Activated CD4-positive, alpha-beta T cell treated with anti-CD3 and anti-CD28 coated beads, Interleukin-2, amount 10 ng/mL, durations not matched to agents 24 days and 14 days (primary cell): Measurements from ENCODE around the gene B3GNT9. TPM values are rescaled to one million over a fixed set of nuclear protein-coding genes. Genes with fewer than 3 reads are reported as not detected.
"Not testable (repeated sequence)": the region's sequence is repeated elsewhere in the genome, so short reads cannot be mapped to it uniquely, and the experiment has no call there.

Experiments
- DNase-seq: peaks from one replicate; pipeline ENCODE4 v3.0.0; 2022
- H3K27ac Mint-ChIP-seq: one replicate; pipeline ENCODE4 v1.8.0; 2022; ENCODE audit warnings: mild to moderate bottlenecking, mixed read lengths
- H3K27me3 Mint-ChIP-seq: one replicate; pipeline ENCODE4 v1.8.0; 2022; ENCODE audit warnings: mixed read lengths
- H3K36me3 Mint-ChIP-seq: one replicate; pipeline ENCODE4 v1.8.0; 2022; ENCODE audit warnings: low read depth, mild to moderate bottlenecking, mixed read lengths
- H3K4me1 Mint-ChIP-seq: one replicate; pipeline ENCODE4 v1.8.0; 2021; ENCODE audit warnings: mixed read lengths
- H3K4me3 Mint-ChIP-seq: one replicate; pipeline ENCODE4 v1.8.0; 2022; ENCODE audit warnings: mild to moderate bottlenecking, moderate library complexity, mixed read lengths
- H3K9me3 Mint-ChIP-seq: one replicate; pipeline ENCODE4 v1.8.0; 2021; ENCODE audit warnings: mixed read lengths
- intact Hi-C: fragments of 100-400 bp; cut with micrococcal nuclease; formaldehyde crosslinking; loops from one replicate; pipeline ENCODE4 v1.15.1; 2023
- total RNA-seq: library from RNA; stranded (reverse); gene quantifications from 2 replicates; pipeline ENCODE4 v1.2.3, GENCODE V29; 2022

B3GNT9 gene
- total RNA-seq, 1 donor from 2014 or later = 5.6 TPM

- H3K27me3 Mint-ChIP-seq = no peaks in the 10 kb centered on the region
- DNase-seq = no peak
- peaks cover 21% of the 10 kb centered on the region for H3K4me1 Mint-ChIP-seq
- intact Hi-C loops = no loop called here
- H3K36me3 Mint-ChIP-seq = peaks cover 42% of the 10 kb centered on the region
- peak overlapping the region; percentile 4 for H3K4me3 Mint-ChIP-seq
- no peaks in the 10 kb centered on the region for H3K9me3 Mint-ChIP-seq
- H3K27ac Mint-ChIP-seq = no peak overlapping the region
Observed at GRCh38 chr16:67148221-67148620, 2.6 kb downstream of the B3GNT9 start.

- no peak for DNase-seq
- Mint-ChIP-seq H3K27ac (no peak overlapping the region), H3K4me1 (peaks cover 15% of the 10 kb centered on the region), H3K9me3 (no peaks in the 10 kb centered on the region), H3K27me3 (no peaks in the 10 kb centered on the region), H3K36me3 (peaks cover 40% of the 10 kb centered on the region), H3K4me3 (no peak overlapping the region)
- intact Hi-C loops = no loop called here
Observed at GRCh38 chr16:67147437-67148140, 3.2 kb downstream of the B3GNT9 start.

- Mint-ChIP-seq H3K36me3 (peaks cover 46% of the 10 kb centered on the region), H3K27me3 (no peaks in the 10 kb centered on the region), H3K27ac (no peak overlapping the region), H3K4me3 (no peak overlapping the region), H3K4me1 (peaks cover 12% of the 10 kb centered on the region), H3K9me3 (no peaks in the 10 kb centered on the region)
- intact Hi-C loops = no loop called here
- DNase-seq = no peak
Observed at GRCh38 chr16:67146523-67147357, 4.1 kb downstream of the B3GNT9 start.

GRCh38 chr16:67145746-67146145 is 5.1 kb downstream of the B3GNT9 start:
- no peak for DNase-seq
- intact Hi-C loops = no loop called here
- Mint-ChIP-seq H3K27ac (no peak overlapping the region), H3K9me3 (no peaks in the 10 kb centered on the region), H3K4me3 (no peak overlapping the region), H3K4me1 (peaks cover 4% of the 10 kb centered on the region), H3K36me3 (peaks cover 50% of the 10 kb centered on the region), H3K27me3 (no peaks in the 10 kb centered on the region)

- Mint-ChIP-seq H3K4me3 (no peak overlapping the region), H3K27ac (peak overlapping the region; percentile 38), H3K36me3 (peaks cover 58% of the 10 kb centered on the region), H3K27me3 (no peaks in the 10 kb centered on the region), H3K4me1 (peaks cover 4% of the 10 kb centered on the region), H3K9me3 (no peaks in the 10 kb centered on the region)
- DNase-seq = no peak
- intact Hi-C loops = no loop called here
Observed at GRCh38 chr16:67144943-67145342, 5.9 kb downstream of the B3GNT9 start.

GRCh38 chr16:67142342-67142741 is 8.5 kb downstream of the B3GNT9 start:
- peaks cover 51% of the 10 kb centered on the region for H3K36me3 Mint-ChIP-seq
- DNase-seq = no peak
- H3K4me1 Mint-ChIP-seq = no peaks in the 10 kb centered on the region
- H3K4me3 Mint-ChIP-seq = no peak overlapping the region
- intact Hi-C loops = no loop called here
- H3K27me3 Mint-ChIP-seq = no peaks in the 10 kb centered on the region
- no peaks in the 10 kb centered on the region for H3K9me3 Mint-ChIP-seq
- no peak overlapping the region for H3K27ac Mint-ChIP-seq

GRCh38 chr16:67141391-67141790 is 9.4 kb downstream of the B3GNT9 start:
- no peaks in the 10 kb centered on the region for H3K27me3 Mint-ChIP-seq
- intact Hi-C loops = no loop called here
- H3K36me3 Mint-ChIP-seq = peaks cover 51% of the 10 kb centered on the region
- no peaks in the 10 kb centered on the region for H3K9me3 Mint-ChIP-seq
- no peak for DNase-seq
- H3K4me1 Mint-ChIP-seq = no peaks in the 10 kb centered on the region
- no peak overlapping the region for H3K4me3 Mint-ChIP-seq
- no peak overlapping the region for H3K27ac Mint-ChIP-seq

GRCh38 chr16:67137605-67138004 is 13.2 kb downstream of the B3GNT9 start:
- H3K27ac Mint-ChIP-seq = no peak overlapping the region
- DNase-seq = no peak
- peaks cover 44% of the 10 kb centered on the region for H3K36me3 Mint-ChIP-seq
- no peak overlapping the region for H3K4me3 Mint-ChIP-seq
- no peaks in the 10 kb centered on the region for H3K27me3 Mint-ChIP-seq
- no peaks in the 10 kb centered on the region for H3K4me1 Mint-ChIP-seq
- intact Hi-C loops = no loop called here
- no peaks in the 10 kb centered on the region for H3K9me3 Mint-ChIP-seq

- Mint-ChIP-seq H3K4me3 (no peak overlapping the region), H3K27me3 (no peaks in the 10 kb centered on the region), H3K27ac (no peak overlapping the region), H3K4me1 (peaks cover 4% of the 10 kb centered on the region), H3K36me3 (peaks cover 35% of the 10 kb centered on the region), H3K9me3 (no peaks in the 10 kb centered on the region)
- intact Hi-C loops = no loop called here
- DNase-seq = no peak
Observed at GRCh38 chr16:67129422-67129821, 21.4 kb downstream of the B3GNT9 start.

GRCh38 chr16:67128887-67129286 is 21.9 kb downstream of the B3GNT9 start:
- no peak overlapping the region for H3K4me3 Mint-ChIP-seq
- no peak overlapping the region for H3K27ac Mint-ChIP-seq
- no peak for DNase-seq
- intact Hi-C loops = no loop called here
- no peaks in the 10 kb centered on the region for H3K9me3 Mint-ChIP-seq
- no peaks in the 10 kb centered on the region for H3K27me3 Mint-ChIP-seq
- H3K4me1 Mint-ChIP-seq = peaks cover 4% of the 10 kb centered on the region
- H3K36me3 Mint-ChIP-seq = peaks cover 38% of the 10 kb centered on the region

GRCh38 chr16:67128417-67128816 is 22.4 kb downstream of the B3GNT9 start:
- Mint-ChIP-seq H3K27me3 (no peaks in the 10 kb centered on the region), H3K4me1 (peaks cover 4% of the 10 kb centered on the region), H3K4me3 (no peak overlapping the region), H3K36me3 (peaks cover 42% of the 10 kb centered on the region), H3K27ac (no peak overlapping the region), H3K9me3 (no peaks in the 10 kb centered on the region)
- intact Hi-C loops = no loop called here
- DNase-seq = no peak

- H3K27me3 Mint-ChIP-seq, H3K4me1 Mint-ChIP-seq, intact Hi-C loops, H3K9me3 Mint-ChIP-seq, H3K27ac Mint-ChIP-seq, DNase-seq, H3K4me3 Mint-ChIP-seq: not testable (repeated sequence)
- H3K36me3 Mint-ChIP-seq = peaks cover 45% of the 10 kb centered on the region
Observed at GRCh38 chr16:67122799-67123198, 28.0 kb downstream of the B3GNT9 start.

- no peaks in the 10 kb centered on the region for H3K9me3 Mint-ChIP-seq
- H3K27me3 Mint-ChIP-seq = no peaks in the 10 kb centered on the region
- no peak overlapping the region for H3K27ac Mint-ChIP-seq
- H3K36me3 Mint-ChIP-seq = peaks cover 37% of the 10 kb centered on the region
- H3K4me3 Mint-ChIP-seq = no peak overlapping the region
- peaks cover 2% of the 10 kb centered on the region for H3K4me1 Mint-ChIP-seq
- intact Hi-C loops = no loop called here
- DNase-seq = no peak
Observed at GRCh38 chr16:67120025-67120424, 30.8 kb downstream of the B3GNT9 start.

- Mint-ChIP-seq H3K27ac (no peak overlapping the region), H3K36me3 (peaks cover 27% of the 10 kb centered on the region), H3K9me3 (no peaks in the 10 kb centered on the region), H3K4me3 (no peak overlapping the region), H3K27me3 (no peaks in the 10 kb centered on the region), H3K4me1 (peaks cover 5% of the 10 kb centered on the region)
- no peak for DNase-seq
- intact Hi-C loops = no loop called here
Observed at GRCh38 chr16:67117716-67118115, 33.1 kb downstream of the B3GNT9 start.
